K562 (cell line): Measurements from ENCODE around the gene MT2A.

Experiments
- ELF1 ChIP-seq: fragments of 200-800 bp; sonication (Bioruptor generic); IDR thresholded peaks from 2 replicates; pipeline ENCODE4 v1.6.1; 2016; ENCODE audit warnings: missing genetic modification characterization, missing compliant biosample characterization
- EZH2 ChIP-seq: IDR thresholded peaks from 2 replicates; pipeline ENCODE4 v1.6.1; 2012; ENCODE audit warnings: low read depth, mild to moderate bottlenecking, inconsistent platforms, low read length, borderline replicate concordance
- GTF2F1 ChIP-seq: IDR thresholded peaks from 2 replicates; pipeline ENCODE4 v1.6.1; 2011; ENCODE audit warnings: low read depth, low read length, improper control_type of control experiment
- MAFK ChIP-seq: IDR thresholded peaks from 2 replicates; pipeline ENCODE4 v1.6.1; 2011; ENCODE audit warnings: low read length, improper control_type of control experiment
- POLR2AphosphoS5 ChIP-seq: IDR thresholded peaks from 2 replicates; pipeline ENCODE4 v1.6.1; 2011; ENCODE audit warnings: mild to moderate bottlenecking, low read depth, low read length, moderate library complexity; ENCODE audit not compliant: control insufficient read depth, insufficient read depth
- RFX5 ChIP-seq: IDR thresholded peaks from 2 replicates; pipeline ENCODE4 v1.6.1; 2011; ENCODE audit warnings: low read depth, mild to moderate bottlenecking, improper control_type of control experiment, low read length
- SRSF9 ChIP-seq: fragments of 200-400 bp; formaldehyde crosslinking; IDR thresholded peaks from 2 replicates; pipeline ENCODE4 v1.6.1; 2017; ENCODE audit warnings: low read depth, low read length, borderline replicate concordance
- TAF1 ChIP-seq: IDR thresholded peaks from 2 replicates; pipeline ENCODE4 v1.6.1; 2011; ENCODE audit warnings: mild to moderate bottlenecking, low read length, moderate library complexity; ENCODE audit not compliant: insufficient read depth, control insufficient read depth, severe bottlenecking; ENCODE audit errors: extremely low read depth
- ZBTB26 ChIP-seq: fragments of 450-650 bp; formaldehyde crosslinking; IDR thresholded peaks from 2 replicates; pipeline ENCODE4 v1.4.0; 2022; ENCODE audit warnings: missing genetic modification characterization
- ZNF224 ChIP-seq: sonication (generic); formaldehyde crosslinking; IDR thresholded peaks from 2 replicates; pipeline ENCODE4 v1.8.0; 2022; ENCODE audit warnings: mild to moderate bottlenecking, missing genetic modification reagents
- ZNF639 ChIP-seq, 2 experiments: fragments of 200-800 bp in 1 of 2; sonication (Bioruptor generic) in 1 of 2; sonication (generic) in 1 of 2; formaldehyde crosslinking in 1 of 2; IDR thresholded peaks in 1 of 2; conservative IDR thresholded peaks in 1 of 2; 2 replicates each; pipeline versions ENCODE4 v1.5.0 to v1.6.1; 2016 to 2020; ENCODE audit warnings: missing compliant biosample characterization in 1 of 2, missing genetic modification characterization in 1 of 2, missing genetic modification reagents in 1 of 2
- TF ChIP-seq, protein P1 (sequence below), 3 experiments: fragments of 200-800 bp in 1 of 3; sonication (Bioruptor generic) in 1 of 3; sonication (generic) in 1 of 3; formaldehyde crosslinking in 1 of 3; IDR thresholded peaks; 2 replicates each; pipeline versions ENCODE4 v1.6.1 to v1.8.0; 2016 to 2022; ENCODE audit warnings: mild to moderate bottlenecking in 2 of 3, missing compliant biosample characterization in 2 of 3, missing genetic modification characterization in 2 of 3, missing genetic modification reagents in 1 of 3
- TF ChIP-seq, protein P2 (sequence below), 3 experiments: IDR thresholded peaks in 2 of 3; conservative IDR thresholded peaks in 1 of 3; 2 replicates each; pipeline ENCODE4 v1.5.1; 2011 to 2012; ENCODE audit warnings: low read length in 3 of 3, mild to moderate bottlenecking in 3 of 3, control low read depth in 2 of 3, improper control_type of control experiment in 1 of 3, inconsistent platforms in 1 of 3, low read depth in 1 of 3, mixed read lengths in 1 of 3, moderate library complexity in 1 of 3; ENCODE audit not compliant: insufficient read depth in 2 of 3

DNA sequence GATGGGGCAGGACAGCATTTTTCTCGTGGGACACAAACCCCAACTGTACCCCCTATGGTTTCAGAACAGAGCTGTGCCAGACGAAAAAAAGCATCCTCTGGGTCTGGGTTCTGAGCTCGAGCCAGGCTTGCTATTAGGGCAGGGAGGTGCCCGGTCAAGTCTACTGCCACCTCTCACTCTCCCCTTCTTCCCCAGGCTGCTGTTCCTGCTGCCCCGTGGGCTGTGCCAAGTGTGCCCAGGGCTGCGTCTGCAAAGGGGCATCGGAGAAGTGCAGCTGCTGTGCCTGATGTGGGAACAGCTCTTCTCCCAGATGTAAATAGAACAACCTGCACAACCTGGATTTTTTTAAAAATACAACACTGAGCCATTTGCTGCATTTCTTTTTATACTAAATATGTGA is 18.3 kb downstream of the MT2A start:
- TF ChIP-seq MAFK (no peak), ZNF224 (no peak), POLR2AphosphoS5 (no peak), GTF2F1 (no peak), TAF1 (no peak), SRSF9 (no peak), EZH2 (no peak), RFX5 (no peak), ZNF639 (CRISPR knock-in tag; conservative IDR thresholded peaks at IDR 0.05 in 1 of 2, IDR thresholded peaks at IDR 0.05 in 1 of 2) (no peak), ELF1 (tag) (no peak), ZBTB26 (no peak)
- TF ChIP-seq, protein P1, sequence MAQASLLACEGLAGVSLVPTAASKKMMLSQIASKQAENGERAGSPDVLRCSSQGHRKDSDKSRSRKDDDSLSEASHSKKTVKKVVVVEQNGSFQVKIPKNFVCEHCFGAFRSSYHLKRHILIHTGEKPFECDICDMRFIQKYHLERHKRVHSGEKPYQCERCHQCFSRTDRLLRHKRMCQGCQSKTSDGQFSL (CRISPR knock-in tag; IDR thresholded peaks at IDR 0.05) = no peak
- TF ChIP-seq, protein P1 (tag; IDR thresholded peaks at IDR 0.05) = no peak
- TF ChIP-seq, protein P2, sequence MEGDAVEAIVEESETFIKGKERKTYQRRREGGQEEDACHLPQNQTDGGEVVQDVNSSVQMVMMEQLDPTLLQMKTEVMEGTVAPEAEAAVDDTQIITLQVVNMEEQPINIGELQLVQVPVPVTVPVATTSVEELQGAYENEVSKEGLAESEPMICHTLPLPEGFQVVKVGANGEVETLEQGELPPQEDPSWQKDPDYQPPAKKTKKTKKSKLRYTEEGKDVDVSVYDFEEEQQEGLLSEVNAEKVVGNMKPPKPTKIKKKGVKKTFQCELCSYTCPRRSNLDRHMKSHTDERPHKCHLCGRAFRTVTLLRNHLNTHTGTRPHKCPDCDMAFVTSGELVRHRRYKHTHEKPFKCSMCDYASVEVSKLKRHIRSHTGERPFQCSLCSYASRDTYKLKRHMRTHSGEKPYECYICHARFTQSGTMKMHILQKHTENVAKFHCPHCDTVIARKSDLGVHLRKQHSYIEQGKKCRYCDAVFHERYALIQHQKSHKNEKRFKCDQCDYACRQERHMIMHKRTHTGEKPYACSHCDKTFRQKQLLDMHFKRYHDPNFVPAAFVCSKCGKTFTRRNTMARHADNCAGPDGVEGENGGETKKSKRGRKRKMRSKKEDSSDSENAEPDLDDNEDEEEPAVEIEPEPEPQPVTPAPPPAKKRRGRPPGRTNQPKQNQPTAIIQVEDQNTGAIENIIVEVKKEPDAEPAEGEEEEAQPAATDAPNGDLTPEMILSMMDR (IDR thresholded peaks at IDR 0.05 in 2 of 3, conservative IDR thresholded peaks at IDR 0.05 in 1 of 3; ENCODE audit: insufficient read depth in 2 of 3, low read depth in 1 of 3, low read length in 3 of 3) = no peak
